Glomerular visceral epithelial cell (primary cell): ENCODE measurements around the gene GPR33.
A peak's percentile ranks its signal among the peaks of the same experiment; 100 is the strongest.
"Not testable (repeated sequence)": the region's sequence is repeated elsewhere in the genome, so short reads cannot be mapped to it uniquely, and the experiment has no call there.

ENCODE experiments used
- DNase-seq: peaks from one replicate; pipeline ENCODE4 v3.0.0-alpha.2; 2016; ENCODE audit errors: extremely low spot score

Gene GPR33

GRCh38 chr14:31457665-31458659, 29.9 kb downstream of the GPR33 start:
- no peak for DNase-seq

- peak; percentile 96 for DNase-seq
These were observed 30.8 kb downstream of the GPR33 start, which contains the start of gene DTD2 for GRCh38 chr14:31456841-31457664. Gene DTD2 (minus strand): TSS chr14:31457506. CDS start chr14:31457393, 113 bp downstream.

GRCh38 chr14:31449971-31450610, 37.7 kb downstream of the GPR33 start:
- peak; percentile 40 for DNase-seq

GRCh38 chr14:31449136-31449535, 38.7 kb downstream of the GPR33 start:
- DNase-seq = no peak

- no peak for DNase-seq
These were observed 42.1 kb downstream of the GPR33 start for GRCh38 chr14:31445703-31446102.

- no peak for DNase-seq
These were observed 45.6 kb downstream of the GPR33 start for GRCh38 chr14:31442284-31442683.

- peak; percentile 7 for DNase-seq
These were observed 46.3 kb downstream of the GPR33 start for GRCh38 chr14:31441273-31442111.

GRCh38 chr14:31440280-31440679, 47.6 kb downstream of the GPR33 start:
- peak; percentile 12 for DNase-seq

- no peak for DNase-seq
These were observed 48.3 kb downstream of the GPR33 start for GRCh38 chr14:31439561-31439960.

- not testable (repeated sequence) for DNase-seq
These were observed 50.7 kb downstream of the GPR33 start for GRCh38 chr14:31437045-31437691.

- no peak for DNase-seq
These were observed 52.6 kb downstream of the GPR33 start for GRCh38 chr14:31435276-31435675.
